HepG2 (cell line): Measurements from ENCODE around the gene TTC32. TPM values are rescaled to one million over a fixed set of nuclear protein-coding genes. Genes with fewer than 3 reads are reported as not detected.

Source experiments
- ATAC-seq: fragments of 200-7000 bp; cut with Tn5 transposase; 3 replicates; pipeline ENCODE4 v1.9.1; 2020; ENCODE audit warnings: mild to moderate bottlenecking, moderate library complexity
- BruUV-seq: library from RNA; stranded (reverse); fragments of 400-500 nt; replicated peaks from 2 replicates; lab custom pipeline; 2021; lab: Mats Ljungman, UMichigan
- CTCF ChIA-PET: fragments of 300-600 bp; formaldehyde crosslinking; extraction: SDS; loops from one replicate; lab custom pipeline; 2021; ENCODE audit warnings: low total read pairs, inconsistent platforms, low intra/inter-chr PET ratio; lab: Yijun Ruan, JAX
- POLR2A ChIA-PET: fragments of 350-600 bp; sonication (Branson Sonifier 250); formaldehyde crosslinking; loops from one replicate; lab custom pipeline; 2020; ENCODE audit warnings: antibody characterized with exemption, inconsistent platforms; lab: Yijun Ruan, JAX
- DNase-seq: peaks from one replicate; pipeline ENCODE4 v3.0.0-alpha.2; 2015; ENCODE audit warnings: low spot score
- FAIRE-seq: peaks from 3 replicates; lab custom pipeline; 2011; peaks lifted over from hg19 to GRCh38; lab: Jason Lieb, UNC
- H2AFZ ChIP-seq: one replicate; pipeline ENCODE4 v1.6.1; 2011; ENCODE audit warnings: low read length, inconsistent platforms
- H3K27ac ChIP-seq: fragments of 300-600 bp; 3 replicates; pipeline ENCODE4 v1.8.0; 2011; ENCODE audit warnings: mixed run types, mild to moderate bottlenecking, mixed read lengths, low read length, inconsistent platforms; ENCODE audit not compliant: insufficient read depth; ENCODE audit errors: extremely low read length
- H3K27me3 ChIP-seq, 2 experiments: fragments of 200-600 bp in 1 of 2; 2 replicates in 1 of 2; 3 replicates in 1 of 2; pipeline versions ENCODE4 v1.6.0 to v1.8.0; 2011; ENCODE audit warnings: low read length in 2 of 2, mild to moderate bottlenecking in 2 of 2, moderate library complexity in 2 of 2, inconsistent platforms in 1 of 2; ENCODE audit not compliant: insufficient read depth in 2 of 2, control insufficient read depth in 1 of 2
- H3K36me3 ChIP-seq, 2 experiments: fragments of 200-600 bp in 1 of 2; replicated peaks in 1 of 2; 2 replicates in 1 of 2; 3 replicates in 1 of 2; pipeline versions ENCODE4 v1.5.1 to v1.8.0; 2011; ENCODE audit warnings: low read length in 2 of 2, inconsistent platforms in 1 of 2; ENCODE audit not compliant: insufficient read depth in 2 of 2, control insufficient read depth in 1 of 2
- H3K4me1 ChIP-seq: 2 replicates; pipeline ENCODE4 v1.5.1; 2012; ENCODE audit warnings: low read length, inconsistent platforms; ENCODE audit not compliant: insufficient read depth
- H3K4me2 ChIP-seq: 2 replicates; pipeline ENCODE4 v1.6.0; 2011; ENCODE audit warnings: low read depth, low read length, inconsistent platforms
- H3K4me3 ChIP-seq, 3 experiments: fragments of 200-600 bp in 1 of 3; sonication (generic), shearing (Covaris generic) in 1 of 3; replicated peaks in 1 of 3; 2 replicates each; pipeline ENCODE4 v1.5.1; 2011 to 2016; ENCODE audit warnings: low read length in 3 of 3, inconsistent platforms in 2 of 3, low read depth in 2 of 3, mild to moderate bottlenecking in 2 of 3, control low read depth in 1 of 3, mixed read lengths in 1 of 3; ENCODE audit not compliant: insufficient read depth in 1 of 3
- H3K79me2 ChIP-seq: one replicate; pipeline ENCODE4 v1.6.1; 2011; ENCODE audit warnings: low read length, inconsistent platforms; ENCODE audit not compliant: insufficient read depth
- H3K9ac ChIP-seq: 2 replicates; pipeline ENCODE4 v1.6.0; 2011; ENCODE audit warnings: mild to moderate bottlenecking, low read depth, low read length, inconsistent platforms; ENCODE audit not compliant: insufficient read depth
- H3K9me3 ChIP-seq: 2 replicates; pipeline ENCODE4 v1.5.1; 2012; ENCODE audit warnings: mild to moderate bottlenecking, low read length
- H4K20me1 ChIP-seq: 2 replicates; pipeline ENCODE4 v1.6.0; 2011; ENCODE audit warnings: inconsistent platforms, mild to moderate bottlenecking, low read length, moderate library complexity; ENCODE audit not compliant: insufficient read depth
- FOXO1 ChIP-seq: sonication (generic); formaldehyde crosslinking; IDR thresholded peaks from 2 replicates; pipeline ENCODE4 v1.4.0; 2020; ENCODE audit warnings: missing genetic modification reagents
- HCFC1 ChIP-seq: fragments of 150-350 bp; IDR thresholded peaks from 2 replicates; pipeline ENCODE4 v1.6.1; 2014; ENCODE audit warnings: low read depth, low read length
- NRL ChIP-seq: sonication (generic); formaldehyde crosslinking; IDR thresholded peaks from 2 replicates; pipeline ENCODE4 v1.5.0; 2020; ENCODE audit warnings: missing genetic modification reagents, mild to moderate bottlenecking, moderate library complexity, borderline replicate concordance
- PCBP1 ChIP-seq: fragments of 200-400 bp; formaldehyde crosslinking; IDR thresholded peaks from 2 replicates; pipeline ENCODE4 v1.6.1; 2017; ENCODE audit warnings: mild to moderate bottlenecking, low read depth, low read length, borderline replicate concordance
- PHF5A ChIP-seq: IDR thresholded peaks from one replicate; pipeline ENCODE4 v1.6.1; 2018; ENCODE audit warnings: low read depth, missing genetic modification reagents; ENCODE audit not compliant: unreplicated experiment
- ZNF292 ChIP-seq: sonication (generic); formaldehyde crosslinking; IDR thresholded peaks from 2 replicates; pipeline ENCODE4 v1.8.1; 2022; ENCODE audit warnings: mild to moderate bottlenecking, low read depth, missing genetic modification reagents, borderline replicate concordance
- ZNF556 ChIP-seq: sonication (generic); formaldehyde crosslinking; IDR thresholded peaks from 2 replicates; pipeline ENCODE4 v1.4.0; 2020; ENCODE audit warnings: mild to moderate bottlenecking, missing genetic modification reagents, borderline replicate concordance
- ZNF781 ChIP-seq: sonication (generic); formaldehyde crosslinking; IDR thresholded peaks from 2 replicates; pipeline ENCODE4 v1.5.1; 2020; ENCODE audit warnings: borderline replicate concordance, mild to moderate bottlenecking, missing genetic modification reagents; ENCODE audit errors: not compliant biosample characterization
- WGBS: methylation state at CpG from one replicate; pipeline ENCODE4 v1.1.6; 2017; ENCODE audit warnings: low lambda C conversion rate; 5-methylcytosine and 5-hydroxymethylcytosine counted together
- in situ Hi-C: cut with HindIII; loops from 2 replicates; pipeline ENCODE4 v1.10.0; 2017; ENCODE audit warnings: low pct_unique_long_range_greater_than_20kb; ENCODE audit not compliant: extremely low pct_ligation_motif_present
- intact Hi-C: fragments of 100-400 bp; cut with micrococcal nuclease; formaldehyde crosslinking; loops from one replicate; pipeline ENCODE4 v1.10.0; 2022; ENCODE audit not compliant: unreplicated experiment
- polyA plus RNA-seq, 8 experiments: library from polyadenylated mRNA; depleted of rRNA in 3 of 8; stranded (reverse) in 7 of 8; unstranded in 1 of 8; fragments of >200 nt; fragmentation: Illumina TruSeq in 4 of 8; extraction: Trizol in 4 of 8; gene quantifications; 2 replicates each; pipeline versions ENCODE4 v1.2.1 to v1.2.3, GENCODE V29; 2011 to 2016; ENCODE audit warnings: low read depth in 4 of 8, missing spikeins in 1 of 8, mixed read lengths in 1 of 8; ENCODE audit not compliant: insufficient read depth in 1 of 8
- total RNA-seq, 5 experiments: library from RNA; depleted of rRNA; stranded (reverse); fragments of >200 nt; fragmentation: Illumina TruSeq; extraction: Trizol; gene quantifications; 2 replicates each; pipeline ENCODE4 v1.2.3, GENCODE V29; 2016; ENCODE audit warnings: low read depth in 1 of 5
- TF ChIP-seq, protein P1 (sequence below): IDR thresholded peaks from 2 replicates; pipeline ENCODE4 v1.6.1; 2016; ENCODE audit warnings: missing compliant biosample characterization, missing genetic modification reagents, borderline replicate concordance
- TF ChIP-seq, protein P2 (sequence below): sonication (generic); formaldehyde crosslinking; conservative IDR thresholded peaks from 2 replicates; pipeline ENCODE4 v1.4.0; 2020; ENCODE audit warnings: missing genetic modification reagents
- TF ChIP-seq, protein P3 (sequence below): sonication (generic); formaldehyde crosslinking; IDR thresholded peaks from 2 replicates; pipeline ENCODE4 v1.5.1; 2020; ENCODE audit warnings: mild to moderate bottlenecking, missing genetic modification reagents, moderate library complexity

The TTC32 gene
- total and polyA plus RNA-seq, 2 of the 13 experiments (the other 11 are each of a cell fraction or from before 2014, with no cell fraction given) = 21.6 to 38.3 TPM

DNA sequence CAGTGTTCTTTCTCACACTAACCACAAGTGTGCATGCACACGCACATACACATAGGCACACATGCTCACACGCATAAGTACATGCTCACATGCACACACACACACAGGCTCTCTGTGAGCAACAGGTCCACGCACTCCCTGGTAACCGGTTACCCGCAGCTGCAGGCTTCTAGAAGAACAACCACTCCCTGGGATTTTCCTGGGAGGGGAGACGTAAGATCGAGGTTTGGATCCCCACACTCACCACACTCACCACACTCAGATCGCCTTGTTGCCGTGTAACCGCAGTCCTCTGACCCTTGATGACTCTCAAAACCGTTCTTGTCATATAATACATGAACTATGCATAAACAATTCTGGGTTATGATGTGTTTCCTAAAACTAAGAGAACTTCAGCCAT lies 42.2 kb downstream of the TTC32 start (continued):
- TF ChIP-seq ZNF781 (no peak), FOXO1 (CRISPR knock-in tag) (no peak), HCFC1 (no peak), PHF5A (CRISPR knock-in tag) (no peak)
- TF ChIP-seq, protein P1, sequence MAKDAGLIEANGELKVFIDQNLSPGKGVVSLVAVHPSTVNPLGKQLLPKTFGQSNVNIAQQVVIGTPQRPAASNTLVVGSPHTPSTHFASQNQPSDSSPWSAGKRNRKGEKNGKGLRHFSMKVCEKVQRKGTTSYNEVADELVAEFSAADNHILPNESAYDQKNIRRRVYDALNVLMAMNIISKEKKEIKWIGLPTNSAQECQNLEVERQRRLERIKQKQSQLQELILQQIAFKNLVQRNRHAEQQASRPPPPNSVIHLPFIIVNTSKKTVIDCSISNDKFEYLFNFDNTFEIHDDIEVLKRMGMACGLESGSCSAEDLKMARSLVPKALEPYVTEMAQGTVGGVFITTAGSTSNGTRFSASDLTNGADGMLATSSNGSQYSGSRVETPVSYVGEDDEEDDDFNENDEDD (CRISPR knock-in tag) = no peak
- TF ChIP-seq, protein P2, sequence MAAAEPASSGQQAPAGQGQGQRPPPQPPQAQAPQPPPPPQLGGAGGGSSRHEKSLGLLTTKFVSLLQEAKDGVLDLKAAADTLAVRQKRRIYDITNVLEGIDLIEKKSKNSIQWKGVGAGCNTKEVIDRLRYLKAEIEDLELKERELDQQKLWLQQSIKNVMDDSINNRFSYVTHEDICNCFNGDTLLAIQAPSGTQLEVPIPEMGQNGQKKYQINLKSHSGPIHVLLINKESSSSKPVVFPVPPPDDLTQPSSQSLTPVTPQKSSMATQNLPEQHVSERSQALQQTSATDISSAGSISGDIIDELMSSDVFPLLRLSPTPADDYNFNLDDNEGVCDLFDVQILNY (CRISPR knock-in tag) = no peak

DNA sequence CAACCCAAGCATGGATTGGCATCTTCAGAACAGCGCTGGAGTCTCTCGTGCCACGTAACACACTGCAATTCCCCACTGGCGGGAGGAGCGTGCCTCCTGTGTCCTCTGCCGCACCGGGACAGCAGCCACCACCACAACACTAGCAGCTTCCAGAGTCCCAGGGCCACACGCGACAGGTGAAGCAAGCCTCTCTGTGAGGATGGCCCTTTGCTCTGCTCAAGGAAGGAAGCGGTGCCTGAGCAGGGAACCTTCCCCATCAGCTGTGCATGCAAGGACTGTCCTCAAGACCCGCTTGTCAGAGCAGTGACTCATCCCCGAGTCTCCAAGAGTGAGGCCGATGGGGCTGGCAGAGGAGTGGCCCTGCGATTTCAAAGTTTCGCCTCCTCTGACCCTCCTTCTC lies 44.0 kb downstream of the TTC32 start:
- H3K9ac ChIP-seq = no peak overlapping the region
- ChIA-PET POLR2A (no interaction called here), CTCF (no interaction called here)
- H3K36me3 ChIP-seq = no peaks in the 10 kb centered on the region
- FAIRE-seq (no peak), ATAC-seq (peak; percentile 7; the same call in 1 of the 3 replicates)
- intact Hi-C loops = no loop called here
- no peak overlapping the region for H3K4me2 ChIP-seq
- no peaks in the 10 kb centered on the region for H4K20me1 ChIP-seq
- TF ChIP-seq, protein P3, sequence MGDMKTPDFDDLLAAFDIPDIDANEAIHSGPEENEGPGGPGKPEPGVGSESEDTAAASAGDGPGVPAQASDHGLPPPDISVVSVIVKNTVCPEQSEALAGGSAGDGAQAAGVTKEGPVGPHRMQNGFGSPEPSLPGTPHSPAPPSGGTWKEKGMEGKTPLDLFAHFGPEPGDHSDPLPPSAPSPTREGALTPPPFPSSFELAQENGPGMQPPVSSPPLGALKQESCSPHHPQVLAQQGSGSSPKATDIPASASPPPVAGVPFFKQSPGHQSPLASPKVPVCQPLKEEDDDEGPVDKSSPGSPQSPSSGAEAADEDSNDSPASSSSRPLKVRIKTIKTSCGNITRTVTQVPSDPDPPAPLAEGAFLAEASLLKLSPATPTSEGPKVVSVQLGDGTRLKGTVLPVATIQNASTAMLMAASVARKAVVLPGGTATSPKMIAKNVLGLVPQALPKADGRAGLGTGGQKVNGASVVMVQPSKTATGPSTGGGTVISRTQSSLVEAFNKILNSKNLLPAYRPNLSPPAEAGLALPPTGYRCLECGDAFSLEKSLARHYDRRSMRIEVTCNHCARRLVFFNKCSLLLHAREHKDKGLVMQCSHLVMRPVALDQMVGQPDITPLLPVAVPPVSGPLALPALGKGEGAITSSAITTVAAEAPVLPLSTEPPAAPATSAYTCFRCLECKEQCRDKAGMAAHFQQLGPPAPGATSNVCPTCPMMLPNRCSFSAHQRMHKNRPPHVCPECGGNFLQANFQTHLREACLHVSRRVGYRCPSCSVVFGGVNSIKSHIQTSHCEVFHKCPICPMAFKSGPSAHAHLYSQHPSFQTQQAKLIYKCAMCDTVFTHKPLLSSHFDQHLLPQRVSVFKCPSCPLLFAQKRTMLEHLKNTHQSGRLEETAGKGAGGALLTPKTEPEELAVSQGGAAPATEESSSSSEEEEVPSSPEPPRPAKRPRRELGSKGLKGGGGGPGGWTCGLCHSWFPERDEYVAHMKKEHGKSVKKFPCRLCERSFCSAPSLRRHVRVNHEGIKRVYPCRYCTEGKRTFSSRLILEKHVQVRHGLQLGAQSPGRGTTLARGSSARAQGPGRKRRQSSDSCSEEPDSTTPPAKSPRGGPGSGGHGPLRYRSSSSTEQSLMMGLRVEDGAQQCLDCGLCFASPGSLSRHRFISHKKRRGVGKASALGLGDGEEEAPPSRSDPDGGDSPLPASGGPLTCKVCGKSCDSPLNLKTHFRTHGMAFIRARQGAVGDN (CRISPR knock-in tag) = peak; percentile 32
- 0 out of 2 replicates have a peak, but pooled peaks have one; percentile 3 for TF ChIP-seq ZNF556 (CRISPR knock-in tag)
- peak; percentile 58; the same call in 1 of the 2 replicates for TF ChIP-seq ZNF292 (CRISPR knock-in tag)
- TF ChIP-seq NRL (CRISPR knock-in tag) = 0 out of 2 replicates have a peak, but pooled peaks have one; percentile 23
- TF ChIP-seq PCBP1 = no peak
- TF ChIP-seq, all 625 proteins: peak for 4
- Histone ChIP-seq H3K79me2 (no peaks in the 10 kb centered on the region), H2AFZ (no peak overlapping the region), H3K27me3 (peaks cover 8 to 27% of the 10 kb centered on the region in 2 experiments), H3K4me1 (peaks cover 54% of the 10 kb centered on the region), H3K9me3 (no peaks in the 10 kb centered on the region), H3K27ac (no peak overlapping the region), H3K4me3 (no peak overlapping the region)
- in situ Hi-C loops = loop anchor here (10.0 kb wide), 1 partner anchor 113 kb away; no protein-coding TSS in a partner anchor
- no TSS peak for BruUV-seq
- WGBS = 49% methylated on average over 15 of the region's 15 CpGs
- no peak for DNase-seq
